Activated CD8-positive, alpha-beta memory T cell treated with anti-CD3 and anti-CD28 coated beads, Interleukin-2, amount 50 U/mL, for 24 hours (primary cell): ENCODE measurements around the gene SPOCK1.

Experiments used
- DNase-seq: peaks from one replicate; pipeline ENCODE4 v3.0.0-alpha.2; 2020; ENCODE audit errors: extremely low read depth

SPOCK1 gene

DNA sequence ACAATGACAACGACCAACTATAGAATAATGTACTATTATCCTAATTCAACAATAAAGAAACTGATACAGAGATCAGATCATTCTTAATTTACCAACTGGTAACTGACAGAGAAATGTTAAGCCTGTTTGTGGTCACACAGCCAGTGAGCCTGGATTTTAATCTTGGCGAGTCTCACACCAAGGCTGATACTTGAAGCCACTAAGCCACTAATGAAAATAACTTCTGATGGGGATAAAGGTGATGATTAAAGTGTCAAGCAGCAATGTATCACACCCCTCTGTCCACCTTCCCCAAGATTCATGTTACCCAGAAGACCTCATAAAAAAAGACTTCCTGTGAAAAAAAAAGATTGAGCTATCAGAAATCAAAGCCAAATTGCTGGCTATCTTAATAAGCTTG, 350.5 kb downstream of the SPOCK1 start:
- no peak for DNase-seq

DNA sequence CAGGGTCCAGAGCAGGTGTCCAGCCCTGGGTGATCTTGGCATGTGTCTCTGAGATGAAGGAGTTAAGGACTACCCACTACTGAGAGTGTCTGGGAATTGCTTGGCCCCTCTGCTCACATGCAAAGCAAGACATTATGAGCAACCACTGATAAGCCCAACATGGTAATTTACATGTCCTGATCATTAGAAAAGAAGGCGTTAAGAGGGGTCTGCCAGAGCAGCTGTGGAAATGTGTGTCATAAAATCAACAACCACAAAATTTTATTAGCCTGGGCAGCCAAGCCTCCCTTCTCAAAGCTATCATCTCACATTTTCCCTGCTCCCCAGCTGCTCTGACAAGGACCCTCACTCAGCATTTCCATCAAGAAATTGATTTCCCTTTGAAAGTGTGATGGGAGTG, 351.0 kb downstream of the SPOCK1 start:
- DNase-seq: no peak

GRCh38 chr5:137147346-137147745, 351.8 kb downstream of the SPOCK1 start:
- DNase-seq: no peak

GRCh38 chr5:137146402-137146890, 352.7 kb downstream of the SPOCK1 start:
- no peak for DNase-seq

DNA sequence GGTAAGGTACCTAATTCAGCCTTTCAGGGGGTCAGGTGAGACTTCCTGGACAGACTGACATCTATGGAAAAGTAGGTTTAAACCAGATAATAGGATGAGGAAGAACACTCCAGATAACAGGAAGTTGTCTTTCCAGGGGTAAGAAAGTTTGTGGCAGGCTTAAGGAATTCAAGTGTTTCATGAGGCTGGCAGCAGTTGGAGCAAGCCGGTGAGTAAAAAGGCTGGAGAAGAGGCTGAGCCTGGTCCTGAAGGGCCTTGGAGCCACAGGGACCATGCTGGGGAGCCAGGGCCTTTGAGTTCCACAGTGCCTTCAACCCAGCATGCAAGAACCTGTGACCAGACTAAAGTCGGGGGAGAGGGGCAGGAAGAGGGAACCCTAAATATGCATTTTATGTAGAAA, 353.4 kb downstream of the SPOCK1 start:
- no peak for DNase-seq

DNA sequence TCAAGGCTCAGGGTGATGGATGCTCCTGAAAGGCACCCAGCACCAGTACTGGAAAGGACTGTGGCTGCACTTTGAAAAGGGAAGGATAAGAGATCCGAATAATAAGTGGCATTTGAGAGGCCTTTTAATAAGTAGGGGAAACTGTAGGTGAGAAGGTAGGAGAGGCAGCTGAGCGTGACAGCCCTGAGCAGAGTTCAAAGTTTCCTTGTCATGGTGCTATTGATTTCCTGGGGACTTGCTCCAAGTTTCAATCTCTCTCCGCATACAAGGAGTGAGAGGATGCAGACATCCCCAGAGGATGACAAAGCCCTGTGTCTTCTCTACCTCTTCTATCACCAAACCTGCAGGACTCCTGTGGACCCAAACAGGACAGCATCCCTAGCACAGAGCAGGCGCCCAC, 354.5 kb downstream of the SPOCK1 start:
- no peak for DNase-seq

- DNase-seq: no peak
Observed at GRCh38 chr5:137142764-137143605, 356.1 kb downstream of the SPOCK1 start.

DNA sequence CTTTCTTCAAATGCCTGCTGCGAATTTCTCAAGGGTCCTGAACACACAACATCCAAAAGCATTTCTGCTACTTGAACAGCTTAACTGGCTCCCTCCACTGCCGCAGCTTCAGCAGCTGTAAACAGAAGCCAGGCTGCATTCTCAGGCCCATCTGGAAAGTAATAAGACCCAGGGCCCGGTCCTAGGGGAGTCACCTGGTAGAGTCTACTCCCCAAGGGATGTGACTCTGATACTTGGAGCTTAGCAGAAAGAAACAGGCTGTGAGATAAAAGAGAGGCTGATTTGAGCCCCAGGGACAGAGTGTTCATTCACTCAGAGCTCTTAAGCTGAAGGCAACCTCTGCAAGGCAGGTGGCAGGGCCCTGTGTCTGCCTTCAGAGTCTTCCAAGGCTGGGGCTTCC, 356.8 kb downstream of the SPOCK1 start:
- no peak for DNase-seq

DNA sequence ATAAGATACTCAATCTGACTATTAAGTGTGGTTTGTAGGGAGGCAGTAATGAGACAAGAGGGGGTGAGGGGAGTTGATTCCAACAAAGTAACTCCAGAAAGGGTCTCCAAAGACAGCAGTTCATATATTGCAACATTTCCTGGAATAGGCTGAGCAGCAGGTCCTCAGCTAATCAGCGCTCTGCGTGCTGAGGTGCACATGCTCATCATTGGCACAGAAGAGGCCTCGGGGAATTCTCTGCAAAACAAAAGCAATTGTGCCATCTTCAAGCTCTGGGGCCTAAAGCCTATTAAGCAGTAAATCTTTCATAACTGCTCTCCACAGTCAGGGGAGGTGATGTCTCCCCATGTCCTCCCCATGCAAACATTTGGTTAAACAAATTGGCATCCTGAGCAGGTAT, 357.3 kb downstream of the SPOCK1 start:
- DNase-seq: no peak

GRCh38 chr5:137136991-137137632, 362.0 kb downstream of the SPOCK1 start:
- no peak for DNase-seq

GRCh38 chr5:137134920-137135532, 364.1 kb downstream of the SPOCK1 start:
- DNase-seq: no peak

- DNase-seq: no peak
Observed at GRCh38 chr5:137129886-137130680, 369.0 kb downstream of the SPOCK1 start.

DNA sequence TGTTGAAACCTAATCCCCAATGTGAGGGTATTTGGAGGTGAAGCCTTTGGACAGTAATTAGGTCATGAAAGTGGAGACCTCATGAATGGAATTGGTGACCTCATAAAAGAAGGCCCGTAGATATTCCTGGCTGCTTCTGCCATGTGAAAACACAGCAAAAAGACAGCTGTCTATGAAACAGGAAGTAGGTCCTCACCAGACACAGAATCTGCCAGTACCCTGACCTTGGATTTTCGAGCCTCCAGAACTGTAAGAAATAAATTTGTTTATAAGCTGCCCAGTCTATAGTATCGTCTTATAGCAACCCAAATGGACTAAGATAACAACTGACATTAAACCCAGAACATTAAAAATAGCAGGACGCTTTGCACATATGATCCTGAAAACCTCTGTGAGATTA, 371.1 kb downstream of the SPOCK1 start:
- DNase-seq: no peak

DNA sequence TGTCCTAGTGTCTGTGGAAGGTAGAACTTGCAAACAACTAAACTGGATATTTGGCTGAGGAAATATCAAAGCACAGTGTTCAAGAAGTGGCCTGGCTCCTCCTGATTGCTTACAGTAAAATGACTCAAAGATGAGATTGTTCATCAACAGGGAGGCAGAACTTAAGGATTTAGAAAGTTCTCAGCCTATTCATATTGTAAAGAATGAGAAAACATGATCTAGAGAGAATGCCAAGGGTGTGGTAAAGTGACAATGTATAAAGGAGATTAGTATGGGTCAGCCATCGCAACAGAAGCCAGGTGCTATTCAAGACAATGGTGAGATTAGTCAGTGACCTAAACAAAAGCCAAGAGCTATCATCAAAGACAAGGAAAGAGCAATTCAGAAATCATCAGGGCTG, 372.3 kb downstream of the SPOCK1 start:
- no peak for DNase-seq

DNA sequence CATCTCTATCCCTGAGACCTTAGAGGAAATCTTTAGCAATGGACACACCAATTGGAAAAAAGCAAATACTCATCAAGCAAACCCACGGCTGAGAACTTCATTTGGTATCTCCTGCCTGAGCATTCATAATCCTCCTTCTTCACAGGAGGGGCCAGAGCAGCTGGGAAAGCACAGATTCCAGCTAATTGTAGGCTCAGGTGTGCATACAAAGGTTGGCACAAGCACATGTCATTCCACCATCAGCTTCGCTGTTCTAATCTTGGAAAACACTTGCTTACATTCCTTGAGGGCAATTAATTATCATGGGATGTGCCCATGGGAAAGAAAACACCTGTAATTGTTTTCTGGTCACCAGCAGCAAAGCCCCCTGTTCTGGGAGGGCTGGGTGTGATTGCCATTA, 376.6 kb downstream of the SPOCK1 start:
- DNase-seq: no peak

DNA sequence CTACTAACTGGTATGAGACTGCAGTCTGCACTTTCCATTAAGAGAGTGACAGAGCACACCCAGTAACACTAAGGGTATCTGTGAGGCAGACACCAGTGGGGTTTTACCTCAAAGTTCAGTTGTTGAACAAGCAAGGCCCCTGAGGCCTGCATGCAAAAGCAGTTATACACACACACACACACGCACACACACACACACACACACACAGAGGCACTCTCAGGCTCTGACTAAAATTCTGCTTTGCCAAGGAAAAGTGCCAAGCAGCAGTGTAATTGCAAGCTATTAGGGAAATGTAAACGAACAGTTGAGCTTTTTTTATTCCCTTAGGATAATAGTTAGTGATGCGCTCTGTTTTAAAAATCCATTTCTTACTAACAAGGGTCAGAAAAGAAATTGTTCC, 377.1 kb downstream of the SPOCK1 start:
- no peak for DNase-seq

GRCh38 chr5:137119321-137119720, 379.8 kb downstream of the SPOCK1 start:
- no peak for DNase-seq

DNA sequence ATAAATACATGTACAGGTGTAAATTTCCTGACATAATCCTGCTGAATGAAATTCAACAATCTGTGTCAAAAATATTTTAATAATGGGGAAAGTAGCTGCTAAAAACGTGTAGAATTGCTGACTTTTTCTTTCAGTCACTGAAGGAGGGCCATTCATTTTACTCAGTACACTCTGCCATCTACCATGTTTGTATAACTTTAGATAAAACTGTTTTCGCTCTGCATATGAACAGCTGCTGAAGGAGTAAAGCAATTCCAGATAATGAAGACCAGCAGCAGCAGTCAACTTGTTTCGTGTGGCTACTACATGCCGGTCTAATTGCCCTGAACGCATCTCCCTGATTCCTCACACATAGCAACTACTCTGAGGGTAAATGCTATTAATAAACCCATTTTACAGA, 380.5 kb downstream of the SPOCK1 start:
- DNase-seq: no peak

DNA sequence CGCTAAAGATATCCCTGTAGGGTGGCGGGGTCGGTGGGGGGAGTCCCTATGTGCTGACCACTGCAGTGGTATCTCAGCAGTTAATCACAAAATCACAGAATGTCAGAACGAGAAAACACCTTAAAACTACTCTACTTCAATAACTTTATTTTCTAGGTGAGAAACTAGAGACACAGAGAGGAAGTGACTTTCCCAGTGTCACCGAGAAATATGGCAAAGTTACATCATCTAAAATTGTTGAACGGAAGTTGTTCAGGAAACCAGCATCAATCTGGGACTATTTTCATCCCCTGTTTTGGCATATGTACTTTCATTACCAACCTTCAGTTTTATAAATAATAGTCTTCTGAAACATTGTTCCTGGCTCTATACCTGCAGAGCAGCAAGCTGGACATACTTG, 384.0 kb downstream of the SPOCK1 start:
- DNase-seq: no peak

DNA sequence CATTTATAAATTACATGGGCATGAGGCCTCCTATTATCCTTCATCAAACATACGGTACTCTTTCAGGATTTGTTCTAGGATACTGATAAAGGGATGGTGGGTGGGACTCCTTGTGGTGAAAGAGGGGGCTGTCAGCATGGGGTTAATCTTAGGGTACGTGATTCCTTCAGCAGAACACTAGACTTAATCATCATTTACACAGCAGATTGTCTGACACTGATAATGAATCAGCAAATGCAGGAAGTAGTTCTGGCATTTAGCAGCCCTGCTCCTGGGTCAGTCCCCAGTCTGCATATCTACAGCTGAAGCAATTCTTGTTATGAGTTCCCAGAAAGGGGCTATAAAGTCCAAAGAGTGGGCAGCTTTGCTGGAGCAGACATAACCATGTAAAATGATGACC, 384.6 kb downstream of the SPOCK1 start:
- no peak for DNase-seq

GRCh38 chr5:137113939-137114338, 385.2 kb downstream of the SPOCK1 start:
- DNase-seq: no peak

GRCh38 chr5:137113161-137113560, 386.0 kb downstream of the SPOCK1 start:
- DNase-seq: no peak
